SK-N-DZ (cell line): ENCODE measurements around the gene RSRC2.
"Not testable (repeated sequence)": the region's sequence is repeated elsewhere in the genome, so short reads cannot be mapped to it uniquely, and the experiment has no call there.

Experiments
- DNase-seq: peaks from one replicate; pipeline ENCODE4 v3.0.0-alpha.2; 2015; ENCODE audit warnings: low spot score

RSRC2 gene

DNA sequence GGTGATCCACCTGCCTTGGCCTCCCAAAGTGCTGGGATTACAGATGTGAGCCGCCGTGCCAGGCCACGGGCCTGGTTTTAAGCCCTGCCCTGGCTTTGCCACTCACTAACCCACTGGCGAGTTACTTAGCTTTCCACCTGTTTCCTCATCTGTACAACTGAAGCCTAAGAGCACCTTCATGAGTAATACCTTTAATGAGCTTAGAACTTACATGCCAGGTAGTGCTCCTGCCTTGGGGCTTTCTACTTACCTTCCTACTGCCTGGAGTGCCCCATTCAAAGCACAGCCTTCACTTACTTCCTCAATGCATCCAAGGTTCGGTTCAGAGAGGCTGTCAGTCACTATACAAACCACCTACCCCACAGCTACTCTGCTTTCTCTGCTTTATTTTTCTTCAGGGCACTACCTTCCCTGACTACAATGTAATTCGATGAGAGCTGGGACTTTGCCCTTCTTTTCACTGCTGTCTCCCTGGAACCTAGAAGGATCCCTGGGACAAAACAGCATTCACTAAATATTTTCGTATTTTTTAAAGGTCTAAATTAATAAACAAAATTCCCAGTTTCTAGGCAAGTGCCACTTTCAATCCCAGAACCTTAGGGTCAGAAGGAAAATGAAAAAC, 39.8 kb downstream of the RSRC2 start:
- DNase-seq, result no peak

GRCh38 chr12:122486360-122486759, 40.4 kb downstream of the RSRC2 start:
- DNase-seq, result not testable (repeated sequence)

GRCh38 chr12:122484385-122484784, 42.4 kb downstream of the RSRC2 start:
- not testable (repeated sequence) for DNase-seq

- DNase-seq, result no peak
These were observed 42.8 kb downstream of the RSRC2 start for GRCh38 chr12:122483969-122484368.

DNA sequence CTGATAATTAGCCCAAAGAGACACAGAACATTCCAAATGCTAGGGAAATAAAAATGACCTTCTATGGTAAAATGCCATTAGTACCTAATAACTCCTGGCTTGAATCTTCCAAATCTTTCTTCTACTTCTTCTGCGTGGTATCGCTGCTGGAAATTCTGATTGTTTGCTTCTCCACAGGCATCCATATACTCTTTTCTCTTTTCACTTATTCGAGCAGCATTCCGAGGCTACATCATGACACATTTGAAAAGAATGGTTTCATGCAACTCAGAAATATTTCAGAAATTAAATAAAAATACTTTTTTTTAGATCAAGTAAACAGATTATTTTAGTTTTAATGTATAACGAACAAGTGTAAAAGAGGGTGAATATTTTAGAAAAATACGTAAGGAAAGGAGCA, 44.9 kb downstream of the RSRC2 start:
- no peak for DNase-seq

DNA sequence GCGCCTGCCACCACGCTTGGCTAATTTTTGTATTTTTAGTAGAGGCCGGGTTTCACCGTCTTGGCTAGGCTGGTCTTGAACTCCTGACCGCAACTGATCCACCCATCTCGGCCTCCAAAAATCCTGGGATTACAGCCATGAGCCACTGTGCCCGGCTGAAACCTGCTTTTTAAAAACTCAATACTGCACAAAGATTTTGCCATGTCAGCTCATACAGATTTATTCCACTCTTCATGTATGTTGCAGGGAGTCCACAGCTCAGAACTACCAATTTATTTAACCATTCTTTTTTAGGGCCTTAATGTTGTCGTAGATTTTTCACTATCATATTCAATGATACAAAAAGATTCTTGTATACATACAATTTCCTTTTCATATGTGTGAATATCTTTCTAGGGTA, 46.0 kb downstream of the RSRC2 start:
- DNase-seq, result no peak

GRCh38 chr12:122474324-122474716, 52.4 kb downstream of the RSRC2 start:
- DNase-seq, result no peak

DNA sequence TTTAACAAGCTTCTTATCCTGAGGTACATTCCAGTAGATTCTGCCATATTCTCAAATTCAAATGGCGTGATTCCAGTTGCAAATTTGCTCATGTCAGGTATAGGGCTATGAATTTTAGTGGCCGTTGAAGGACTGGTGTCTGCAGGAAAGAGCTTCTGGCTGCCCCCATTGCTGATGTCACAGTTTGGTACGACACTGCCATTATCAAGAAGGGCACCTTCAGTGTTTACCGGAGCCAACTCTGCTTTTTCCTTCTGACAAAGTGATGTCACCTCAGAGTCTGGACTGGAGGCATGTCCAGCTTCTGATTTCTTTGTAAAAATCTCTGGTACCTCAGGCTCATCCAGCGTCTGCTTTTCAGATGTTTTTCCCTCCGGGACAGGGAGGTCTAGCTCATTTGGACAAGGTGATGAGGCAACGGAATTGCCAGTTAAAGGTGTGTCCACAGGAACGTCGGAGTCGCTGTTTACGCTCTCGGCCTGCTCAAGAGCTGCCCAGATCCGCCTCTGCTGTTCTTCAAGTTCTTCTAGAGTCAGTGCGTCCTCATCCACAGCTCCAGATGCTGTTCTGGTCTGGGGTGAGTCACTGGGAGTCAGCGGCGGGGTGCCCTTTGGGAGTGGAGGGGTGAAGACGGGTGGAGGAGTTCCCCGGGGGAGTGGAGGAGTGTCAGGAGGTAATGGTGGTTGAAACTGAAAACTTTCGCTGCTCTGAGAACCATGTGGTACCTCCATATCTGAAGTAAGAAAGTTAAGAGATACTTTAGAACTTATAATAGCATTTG, 53.0 kb downstream of the RSRC2 start:
- no peak for DNase-seq

DNA sequence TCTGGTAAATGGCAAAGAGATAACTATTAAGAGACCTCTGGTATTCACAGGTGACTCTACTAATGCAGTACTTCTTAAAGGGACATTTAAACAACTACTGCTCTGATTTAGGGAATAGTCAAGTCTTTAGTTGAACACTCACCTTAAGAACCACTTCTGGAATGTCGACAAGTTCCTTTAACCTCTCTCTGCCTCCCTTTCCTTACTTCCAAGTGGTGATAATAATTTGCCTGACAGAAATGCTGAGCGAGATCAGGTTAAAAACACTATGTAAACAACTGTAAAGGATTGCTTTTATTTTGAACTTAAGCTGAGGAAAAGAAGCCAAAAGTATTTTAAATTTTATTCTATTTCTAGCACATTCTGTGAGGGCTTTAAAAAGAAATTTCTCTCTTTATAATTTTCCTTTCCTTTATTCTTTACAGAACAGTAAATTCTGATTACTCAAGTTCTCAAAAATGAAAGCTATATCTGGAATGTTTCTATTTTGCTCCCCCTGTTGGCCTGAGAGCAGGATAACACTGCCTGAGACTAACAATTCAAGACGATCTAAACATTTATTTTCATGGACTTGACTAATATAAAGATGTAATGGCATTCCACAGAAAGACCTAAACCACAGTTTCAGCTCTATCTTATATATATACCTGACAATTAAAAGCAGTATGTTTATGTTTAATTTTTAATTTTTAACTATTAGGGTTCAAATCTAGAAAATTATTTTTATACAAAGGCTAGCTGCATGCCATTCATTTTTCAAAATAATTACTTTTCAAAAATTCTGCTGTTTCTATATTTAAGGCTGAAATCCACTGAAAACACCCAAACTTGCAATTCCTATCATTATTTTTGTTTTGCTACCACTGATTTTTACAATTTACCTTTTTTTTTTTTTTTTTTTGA, 55.2 kb downstream of the RSRC2 start:
- DNase-seq, result peak; percentile 57

- DNase-seq, result not testable (repeated sequence)
These were observed 56.2 kb downstream of the RSRC2 start for GRCh38 chr12:122470576-122470975.

GRCh38 chr12:122469856-122470255, 56.9 kb downstream of the RSRC2 start:
- DNase-seq, result not testable (repeated sequence)

DNA sequence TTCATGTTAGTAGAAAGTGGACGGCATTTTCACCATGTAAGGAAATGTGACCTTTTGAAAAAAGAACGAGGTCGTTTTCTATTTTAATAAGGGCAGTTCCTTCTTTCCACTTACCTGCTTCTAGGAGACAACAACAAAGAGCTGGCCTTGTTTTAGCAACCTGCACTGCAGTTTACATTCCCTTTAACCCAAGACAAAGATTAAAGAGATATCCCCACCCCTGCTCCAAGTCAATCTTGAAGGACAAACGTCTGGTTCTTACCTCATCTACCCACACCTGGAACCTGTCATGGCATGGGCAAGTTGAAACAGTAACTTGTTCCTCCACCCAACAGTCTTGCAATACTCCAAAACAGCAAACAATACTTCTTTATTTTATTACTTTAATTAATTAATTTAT, 58.8 kb downstream of the RSRC2 start:
- no peak for DNase-seq

DNA sequence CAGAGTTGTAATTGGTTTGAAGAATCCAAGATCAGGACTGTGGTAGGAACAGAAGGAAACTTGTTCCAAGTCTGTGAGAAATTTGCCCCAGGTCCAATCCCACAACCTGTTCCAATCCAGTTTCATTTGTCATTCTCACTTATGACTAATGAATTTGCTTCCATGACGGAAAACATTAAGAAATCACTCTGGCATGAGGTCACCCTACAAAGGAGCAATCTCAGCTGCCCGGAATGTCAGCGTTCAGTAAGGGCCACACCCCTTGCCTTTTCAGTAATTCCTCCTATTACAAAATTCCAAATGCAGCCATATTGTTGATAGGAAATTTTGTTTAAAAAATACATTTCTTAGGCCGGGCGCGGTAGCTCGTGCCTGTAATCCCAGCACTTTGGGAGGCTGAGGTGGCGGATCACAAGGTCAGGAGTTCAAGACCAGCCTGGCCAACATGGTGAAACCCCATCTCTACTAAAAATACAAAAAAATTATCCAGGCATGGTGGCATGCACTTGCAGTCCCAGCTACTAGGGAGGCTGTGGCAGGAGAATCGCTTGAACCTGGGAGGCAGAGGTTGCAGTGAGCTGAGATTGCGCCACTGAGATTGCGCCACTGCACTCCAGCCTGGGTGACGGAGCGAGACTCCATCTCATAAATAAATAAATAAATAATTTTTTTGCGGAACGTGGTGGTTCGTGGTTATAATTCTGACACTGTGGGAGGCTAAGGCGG, 62.3 kb downstream of the RSRC2 start:
- not testable (repeated sequence) for DNase-seq

GRCh38 chr12:122460641-122461040, 66.1 kb downstream of the RSRC2 start:
- no peak for DNase-seq

GRCh38 chr12:122460061-122460460, 66.7 kb downstream of the RSRC2 start:
- DNase-seq, result no peak

- DNase-seq, result no peak
These were observed 67.5 kb downstream of the RSRC2 start for GRCh38 chr12:122459211-122459610.

GRCh38 chr12:122458105-122459035, 68.4 kb downstream of the RSRC2 start:
- DNase-seq, result no peak

DNA sequence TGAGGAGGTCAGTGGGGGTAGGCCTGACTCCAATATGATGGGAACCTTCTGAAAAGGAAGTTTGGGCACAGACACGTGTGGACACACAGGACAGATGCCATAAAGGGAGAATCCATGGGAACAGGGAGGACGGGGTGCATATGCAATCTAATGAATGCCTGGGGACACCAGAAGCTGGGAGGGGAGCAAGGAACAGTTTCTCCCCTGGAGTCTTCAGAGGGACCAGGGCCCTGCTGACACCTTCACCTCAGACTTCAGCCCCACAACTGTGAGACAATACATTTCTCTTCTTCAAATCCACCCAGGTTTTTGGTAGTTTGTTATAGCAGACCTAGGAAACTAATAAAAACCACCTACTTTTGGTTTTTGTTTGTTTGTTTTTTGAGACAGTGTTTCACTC, 69.1 kb downstream of the RSRC2 start:
- DNase-seq, result no peak

DNA sequence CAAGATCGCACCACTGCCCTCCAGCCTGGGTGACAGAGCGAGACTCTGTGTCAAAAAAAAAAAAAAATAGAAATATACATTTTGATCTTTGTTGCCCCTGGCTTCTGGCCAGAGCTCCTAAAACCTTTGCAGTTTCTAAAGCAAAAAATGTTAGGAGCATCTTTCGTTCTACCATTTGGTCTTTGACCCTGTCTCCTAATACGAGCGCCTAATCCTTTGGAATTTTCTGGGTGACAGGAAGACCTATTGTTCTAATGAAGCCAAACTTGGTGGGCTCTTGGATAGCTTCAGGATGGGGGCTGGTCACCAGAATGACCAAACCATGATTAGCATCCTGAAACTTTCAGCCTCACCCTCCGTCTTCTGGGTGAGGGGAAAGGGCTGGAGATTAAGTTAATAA, 72.0 kb downstream of the RSRC2 start:
- DNase-seq, result no peak

GRCh38 chr12:122454250-122454721, 72.5 kb downstream of the RSRC2 start:
- no peak for DNase-seq
